BE2C (cell line): ENCODE results near the gene ARPIN.

Source experiments
- DNase-seq: peaks from one replicate; pipeline ENCODE4 v3.0.0-alpha.2; 2020
- H3K27me3 ChIP-seq: fragments of 250-450 bp; sonication (Bioruptor Pico); 2 replicates; pipeline ENCODE4 v1.5.1; 2020; ENCODE audit warnings: mild to moderate bottlenecking
- H3K36me3 ChIP-seq: fragments of 250-450 bp; sonication (Bioruptor Pico); 2 replicates; pipeline ENCODE4 v1.5.1; 2020; ENCODE audit warnings: mild to moderate bottlenecking
- H3K4me1 ChIP-seq: fragments of 250-450 bp; sonication (Bioruptor Pico); 2 replicates; pipeline ENCODE4 v1.5.1; 2020
- H3K4me3 ChIP-seq: 2 replicates; pipeline ENCODE4 v1.5.1; 2011; ENCODE audit warnings: low read depth, low read length
- H3K9me3 ChIP-seq: fragments of 250-450 bp; sonication (Bioruptor Pico); 2 replicates; pipeline ENCODE4 v1.5.1; 2020
- TF ChIP-seq, protein P1 (sequence below): IDR thresholded peaks from 2 replicates; pipeline ENCODE4 v1.5.1; 2012; ENCODE audit warnings: mild to moderate bottlenecking, low read depth, low read length

Gene ARPIN

DNA sequence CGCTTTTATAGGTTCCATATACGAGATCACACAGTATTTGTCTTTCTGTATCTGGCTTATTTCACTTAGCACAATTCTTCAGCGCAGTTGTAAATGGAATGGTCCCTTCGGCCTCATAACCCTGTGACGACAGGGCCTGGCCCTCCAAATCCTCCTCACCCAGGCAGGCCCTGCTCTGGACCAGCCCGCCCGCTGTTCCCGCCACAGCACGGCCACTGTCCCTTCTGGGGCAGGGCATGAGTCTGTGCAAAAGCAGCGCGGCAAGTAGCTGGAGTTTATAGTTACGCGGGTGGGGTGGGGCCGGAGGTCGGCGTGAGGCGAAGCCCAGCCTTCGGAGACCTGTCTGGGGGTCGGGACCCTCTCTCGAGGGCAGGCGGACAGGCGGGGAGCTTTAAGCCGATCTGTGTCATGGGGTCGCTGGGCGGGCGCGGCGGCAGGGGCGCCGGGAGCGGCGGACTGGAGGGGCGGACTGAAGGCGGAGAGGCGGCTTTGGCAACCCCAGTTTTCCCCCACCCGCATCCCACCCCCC lies 543 bp downstream of the ARPIN start:
- H3K36me3 ChIP-seq: no peaks in the 10 kb centered on the region
- no peaks in the 10 kb centered on the region for H3K4me1 ChIP-seq
- DNase-seq: peak; percentile 42
- peak overlapping the region; percentile 64 for H3K4me3 ChIP-seq
- H3K9me3 ChIP-seq: no peaks in the 10 kb centered on the region
- TF ChIP-seq, protein P1, sequence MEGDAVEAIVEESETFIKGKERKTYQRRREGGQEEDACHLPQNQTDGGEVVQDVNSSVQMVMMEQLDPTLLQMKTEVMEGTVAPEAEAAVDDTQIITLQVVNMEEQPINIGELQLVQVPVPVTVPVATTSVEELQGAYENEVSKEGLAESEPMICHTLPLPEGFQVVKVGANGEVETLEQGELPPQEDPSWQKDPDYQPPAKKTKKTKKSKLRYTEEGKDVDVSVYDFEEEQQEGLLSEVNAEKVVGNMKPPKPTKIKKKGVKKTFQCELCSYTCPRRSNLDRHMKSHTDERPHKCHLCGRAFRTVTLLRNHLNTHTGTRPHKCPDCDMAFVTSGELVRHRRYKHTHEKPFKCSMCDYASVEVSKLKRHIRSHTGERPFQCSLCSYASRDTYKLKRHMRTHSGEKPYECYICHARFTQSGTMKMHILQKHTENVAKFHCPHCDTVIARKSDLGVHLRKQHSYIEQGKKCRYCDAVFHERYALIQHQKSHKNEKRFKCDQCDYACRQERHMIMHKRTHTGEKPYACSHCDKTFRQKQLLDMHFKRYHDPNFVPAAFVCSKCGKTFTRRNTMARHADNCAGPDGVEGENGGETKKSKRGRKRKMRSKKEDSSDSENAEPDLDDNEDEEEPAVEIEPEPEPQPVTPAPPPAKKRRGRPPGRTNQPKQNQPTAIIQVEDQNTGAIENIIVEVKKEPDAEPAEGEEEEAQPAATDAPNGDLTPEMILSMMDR: no peak
- no peaks in the 10 kb centered on the region for H3K27me3 ChIP-seq

DNA sequence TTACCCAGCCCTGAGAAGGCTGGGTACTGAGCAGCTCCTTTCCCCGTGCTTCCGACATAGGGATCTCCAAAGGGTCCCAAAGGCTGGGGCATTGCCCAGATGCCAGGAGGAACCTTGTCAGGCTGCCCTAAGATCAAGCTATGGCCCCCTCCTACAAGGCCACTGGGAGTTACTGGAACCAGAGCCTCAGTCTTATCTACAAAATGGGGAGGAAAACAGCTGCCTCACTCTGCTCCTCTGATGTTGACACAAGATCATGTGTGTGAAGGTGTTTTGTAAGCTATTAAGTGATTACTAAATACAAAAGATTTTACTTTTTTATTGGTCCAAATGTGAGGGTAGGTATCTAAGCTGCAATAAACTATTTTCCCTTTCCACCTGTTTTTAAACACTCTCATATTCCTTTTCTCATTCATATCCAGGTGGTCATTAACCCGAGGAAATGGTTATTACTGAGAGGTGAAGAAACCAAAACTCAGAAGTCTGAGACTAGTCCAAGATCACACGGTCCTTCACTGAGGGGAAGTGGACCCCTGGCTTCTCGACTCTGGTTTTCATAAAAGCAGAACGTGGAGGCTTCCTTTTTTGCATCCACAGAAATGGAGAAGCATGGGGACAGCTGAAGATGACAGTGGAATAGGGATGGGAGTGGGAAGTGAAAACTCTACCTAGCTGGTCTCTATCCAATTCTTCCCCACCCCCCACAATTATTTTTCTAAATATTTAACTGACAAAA lies 1.7 kb downstream of the ARPIN start:
- TF ChIP-seq, protein P1: no peak
- H3K4me3 ChIP-seq: no peak overlapping the region
- no peaks in the 10 kb centered on the region for H3K4me1 ChIP-seq
- H3K27me3 ChIP-seq: no peaks in the 10 kb centered on the region
- no peaks in the 10 kb centered on the region for H3K36me3 ChIP-seq
- DNase-seq: no peak
- H3K9me3 ChIP-seq: no peaks in the 10 kb centered on the region

DNA sequence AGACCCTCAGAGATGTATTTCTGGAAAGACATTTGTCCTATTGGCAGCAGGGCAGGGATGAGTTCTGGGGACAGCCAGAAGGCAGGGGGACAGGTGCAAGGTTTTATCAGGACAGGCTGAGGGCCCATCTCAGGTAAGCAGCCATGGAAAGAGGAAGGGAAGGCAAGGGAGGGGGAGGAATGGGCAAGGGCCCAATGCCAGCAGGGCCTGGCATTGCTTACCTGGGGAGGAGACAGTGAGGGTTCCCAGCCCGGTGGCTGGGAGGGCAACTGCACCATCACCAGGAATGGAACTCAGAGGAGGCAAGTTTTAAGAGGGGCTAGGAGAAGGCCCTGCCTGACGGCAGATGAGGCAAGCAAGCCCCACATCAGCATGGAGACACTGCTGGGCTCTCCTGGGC lies 3.1 kb downstream of the ARPIN start:
- TF ChIP-seq, protein P1: no peak

DNA sequence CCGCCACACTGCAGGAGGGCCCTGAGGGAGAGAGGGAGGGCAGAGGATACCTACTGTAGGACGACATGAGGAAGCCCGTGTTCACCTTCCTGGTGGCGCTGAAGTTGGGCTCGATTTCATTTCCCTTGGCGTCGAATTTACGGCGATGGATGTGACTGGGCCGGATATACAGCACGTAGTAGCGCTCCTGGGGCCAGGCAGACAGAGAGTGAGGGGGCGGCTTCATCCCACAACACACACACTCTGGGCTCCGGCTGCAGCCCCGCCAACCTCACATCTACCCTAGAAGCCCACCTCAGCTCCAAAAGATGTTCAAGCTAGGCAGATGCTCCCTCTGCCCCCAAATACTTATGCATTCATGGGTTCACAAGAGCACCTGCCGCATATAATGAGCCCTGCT lies 4.5 kb downstream of the ARPIN start:
- TF ChIP-seq, protein P1: no peak
- no peaks in the 10 kb centered on the region for H3K27me3 ChIP-seq
- no peak overlapping the region for H3K4me3 ChIP-seq
- H3K4me1 ChIP-seq: no peaks in the 10 kb centered on the region
- no peak for DNase-seq
- no peaks in the 10 kb centered on the region for H3K9me3 ChIP-seq
- H3K36me3 ChIP-seq: no peaks in the 10 kb centered on the region

More for the DNA sequence above, 3.1 kb downstream of the ARPIN start:
- no peaks in the 10 kb centered on the region for H3K27me3 ChIP-seq
- no peak for DNase-seq
- no peak overlapping the region for H3K4me3 ChIP-seq
- H3K4me1 ChIP-seq: no peaks in the 10 kb centered on the region
- H3K9me3 ChIP-seq: no peaks in the 10 kb centered on the region
- no peaks in the 10 kb centered on the region for H3K36me3 ChIP-seq

DNA sequence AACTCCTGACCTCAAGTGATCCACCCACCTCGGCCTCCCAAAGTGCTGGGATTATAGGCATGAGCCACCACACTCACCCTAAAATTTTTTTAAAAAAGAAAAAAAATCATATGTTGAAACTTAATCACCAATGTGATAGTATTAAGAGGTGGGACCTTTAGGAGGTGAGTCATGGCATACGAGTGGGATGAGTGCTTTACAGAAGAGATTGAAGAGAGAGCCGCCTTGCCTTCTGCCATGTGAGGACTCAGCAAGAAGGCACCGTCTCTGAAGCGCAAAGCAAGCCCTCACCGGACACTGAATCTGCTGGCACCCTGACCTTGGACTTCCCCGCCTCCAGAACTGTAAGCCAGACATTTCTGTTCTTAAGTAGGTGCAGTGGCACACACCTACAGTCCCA lies 5.5 kb downstream of the ARPIN start:
- H3K27me3 ChIP-seq: no peaks in the 10 kb centered on the region
- no peaks in the 10 kb centered on the region for H3K36me3 ChIP-seq
- no peaks in the 10 kb centered on the region for H3K9me3 ChIP-seq
- no peak overlapping the region for H3K4me3 ChIP-seq
- TF ChIP-seq, protein P1: no peak
- DNase-seq: no peak
- no peaks in the 10 kb centered on the region for H3K4me1 ChIP-seq

DNA sequence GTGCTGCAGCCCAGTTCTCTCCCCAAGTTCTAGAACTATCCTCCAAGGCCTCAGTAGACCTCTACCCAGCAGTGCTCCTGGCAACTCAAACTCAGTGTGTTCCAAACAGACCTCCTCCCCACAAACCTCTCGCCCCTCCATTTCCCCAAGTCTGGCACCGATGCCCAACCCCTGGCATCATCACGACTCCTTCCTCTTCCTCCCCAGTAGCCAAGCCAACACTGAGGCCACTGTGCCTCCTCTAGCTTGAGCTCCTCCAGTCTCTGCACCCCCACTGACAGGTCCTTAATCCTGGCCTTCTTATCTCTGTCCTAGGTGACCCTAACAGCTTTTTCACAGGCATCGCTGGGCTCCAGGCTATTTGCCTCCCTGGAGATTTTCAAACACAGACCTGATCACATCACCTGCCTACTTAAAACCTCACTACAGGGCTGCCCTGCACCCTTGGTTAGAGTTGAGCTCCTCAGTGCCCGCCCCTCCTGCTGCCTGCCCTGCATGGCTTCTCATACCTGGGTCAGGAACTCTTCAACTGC lies 6.8 kb downstream of the ARPIN start:
- TF ChIP-seq, protein P1: no peak
- no peak overlapping the region for H3K4me3 ChIP-seq
- DNase-seq: no peak
- H3K4me1 ChIP-seq: no peaks in the 10 kb centered on the region
- no peaks in the 10 kb centered on the region for H3K36me3 ChIP-seq
- H3K9me3 ChIP-seq: no peaks in the 10 kb centered on the region
- H3K27me3 ChIP-seq: no peaks in the 10 kb centered on the region
